ENCODE results near the gene SEMA3G. TPM values are rescaled to one million over a fixed set of nuclear protein-coding genes. Genes with fewer than 3 reads are reported as not detected.

The SEMA3G gene
- total RNA-seq, 1 donor from 2014 or later: 27.6 TPM

- DNase-seq: no peak
- no peak for ATAC-seq
- Histone ChIP-seq H3K27ac (peak overlapping the region; percentile 95), H3K27me3 (no peaks in the 10 kb centered on the region), H3K9me3 (no peaks in the 10 kb centered on the region), H3K36me3 (peaks cover 35% of the 10 kb centered on the region), H3K4me1 (peaks cover 24% of the 10 kb centered on the region), H3K4me3 (peak overlapping the region; percentile 74)
- intact Hi-C loops (cut with DNase I): no loop called here
- TF ChIP-seq CTCF (IDR thresholded peaks at IDR 0.05): no peak
Measured at GRCh38 chr3:52456800-52457183, 11.9 kb upstream of the SEMA3G start.

DNA sequence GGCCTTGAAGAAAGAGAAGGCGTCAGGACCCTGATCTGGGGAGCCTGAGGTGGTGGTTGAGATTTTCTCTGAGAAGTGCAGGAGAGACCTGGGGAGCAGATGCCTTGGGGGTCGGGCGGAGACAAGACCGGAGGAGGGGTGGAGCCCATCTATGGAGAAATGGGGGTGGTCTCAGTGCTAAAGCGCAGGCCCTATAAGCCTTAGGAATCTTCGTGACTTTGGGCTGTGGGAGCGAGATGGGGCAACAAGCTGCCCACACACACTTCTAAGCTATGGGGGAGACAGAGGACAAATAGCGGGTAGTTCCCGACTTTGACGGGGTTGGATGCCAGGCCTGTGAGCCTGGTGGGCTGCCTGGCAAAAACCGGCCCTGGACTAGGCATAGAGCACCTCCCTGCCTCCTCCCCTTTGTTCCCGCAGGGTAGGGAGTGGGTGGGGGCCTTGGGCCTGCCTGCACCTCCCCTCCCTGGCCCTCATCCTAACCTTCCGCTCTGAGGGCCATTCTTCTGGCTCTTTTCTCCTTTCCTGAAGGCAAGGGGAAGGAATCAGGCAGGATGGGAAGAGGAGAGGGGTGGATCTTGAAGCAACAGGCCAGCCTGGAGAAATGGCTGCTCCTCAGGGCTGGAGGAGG, 11.4 kb upstream of the SEMA3G start:
- no peaks in the 10 kb centered on the region for H3K9me3 ChIP-seq
- DNase-seq (peak; percentile 66), ATAC-seq (peak; percentile 42)
- intact Hi-C loops (cut with DNase I): no loop called here
- peaks cover 24% of the 10 kb centered on the region for H3K4me1 ChIP-seq
- peak overlapping the region; percentile 95 for H3K27ac ChIP-seq
- H3K36me3 ChIP-seq: peaks cover 34% of the 10 kb centered on the region
- peak overlapping the region; percentile 74 for H3K4me3 ChIP-seq
- H3K27me3 ChIP-seq: no peaks in the 10 kb centered on the region
- TF ChIP-seq CTCF (IDR thresholded peaks at IDR 0.05): no peak

GRCh38 chr3:52455283-52456168, 10.6 kb upstream of the SEMA3G start, which contains the start of gene NISCH:
NISCH (plus strand) TSS chr3:52455604; CDS start chr3:52455642, 38 bp downstream.
- H3K27me3 ChIP-seq: no peaks in the 10 kb centered on the region
- H3K36me3 ChIP-seq: peaks cover 26% of the 10 kb centered on the region
- peak; percentile 93 for ATAC-seq
- no peaks in the 10 kb centered on the region for H3K9me3 ChIP-seq
- peaks cover 24% of the 10 kb centered on the region for H3K4me1 ChIP-seq
- no peak for TF ChIP-seq CTCF (IDR thresholded peaks at IDR 0.05)
- peak within 1 kb of the TSS; percentile 95 for H3K27ac ChIP-seq
- peak within 1 kb of the TSS; percentile 74 for H3K4me3 ChIP-seq
- intact Hi-C loops (cut with DNase I): no loop called here
- DNase-seq: peak; percentile 96

GRCh38 chr3:52454938-52455282, 10.0 kb upstream of the SEMA3G start:
- Histone ChIP-seq H3K4me1 (peaks cover 24% of the 10 kb centered on the region), H3K36me3 (peaks cover 21% of the 10 kb centered on the region), H3K9me3 (no peaks in the 10 kb centered on the region), H3K27ac (peak overlapping the region; percentile 95), H3K4me3 (peak overlapping the region; percentile 74), H3K27me3 (no peaks in the 10 kb centered on the region)
- intact Hi-C loops (cut with DNase I): no loop called here
- ATAC-seq (no peak), DNase-seq (no peak)
- no peak for TF ChIP-seq CTCF (IDR thresholded peaks at IDR 0.05)

GRCh38 chr3:52454250-52454937, 9.5 kb upstream of the SEMA3G start:
- Histone ChIP-seq H3K9me3 (no peaks in the 10 kb centered on the region), H3K27me3 (no peaks in the 10 kb centered on the region), H3K36me3 (peaks cover 19% of the 10 kb centered on the region), H3K27ac (peak overlapping the region; percentile 95), H3K4me1 (peaks cover 24% of the 10 kb centered on the region), H3K4me3 (peak overlapping the region; percentile 74)
- DNase-seq (peak; percentile 64), ATAC-seq (no peak)
- TF ChIP-seq CTCF (IDR thresholded peaks at IDR 0.05): no peak
- intact Hi-C loops (cut with DNase I): no loop called here

Measured in upper lobe of right lung (tissue), 1 donor.